ENCODE data around the gene FLYWCH2. TPM values are rescaled to one million over a fixed set of nuclear protein-coding genes. Genes with fewer than 3 reads are reported as not detected.
A peak's percentile ranks its signal among the peaks of the same experiment; 100 is the strongest.

The FLYWCH2 gene
- total and polyA plus RNA-seq, 2 of the 13 experiments (the other 11 are each of a cell fraction or from before 2014, with no cell fraction given), result 16.9 to 19.8 TPM

DNA sequence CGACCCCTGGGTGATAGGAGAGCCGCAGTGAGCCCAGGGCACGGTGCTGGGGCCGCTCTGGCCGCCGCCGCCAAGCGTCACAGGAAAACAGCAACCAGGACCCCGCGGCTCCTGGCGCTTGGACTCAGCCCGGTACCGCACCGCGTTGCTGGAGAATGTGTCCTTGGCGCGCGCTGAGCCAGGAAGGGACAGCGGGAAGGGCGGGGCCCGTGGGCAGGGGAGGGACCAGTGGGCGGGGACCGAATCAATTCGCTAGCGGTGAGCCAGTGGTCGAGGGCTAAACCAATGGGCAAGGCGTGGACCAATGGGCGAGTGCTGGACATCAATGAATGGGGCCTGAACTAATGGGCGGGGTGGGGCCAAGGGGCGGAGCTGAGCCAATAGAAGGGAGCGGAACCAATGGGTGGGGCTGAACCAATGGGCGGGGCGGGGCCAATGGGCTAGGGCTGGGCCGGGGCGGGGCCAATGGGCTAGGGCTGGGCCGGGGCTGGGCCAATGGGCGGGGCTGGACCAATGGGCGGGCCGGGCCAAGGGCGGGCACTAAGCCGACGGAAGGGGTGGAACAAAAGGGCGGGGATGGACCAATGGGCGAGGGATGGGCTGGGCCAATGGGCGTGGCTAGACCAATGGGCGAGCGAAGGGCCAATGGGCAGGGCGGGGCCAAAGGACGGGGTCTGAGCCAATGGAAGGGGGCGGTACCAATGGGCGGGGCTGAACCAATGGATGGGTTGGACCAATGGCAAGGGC lies 22.4 kb downstream of the FLYWCH2 start (continued):
- TF ChIP-seq ATRX (CRISPR knock-in tag; IDR thresholded peaks at IDR 0.05; ENCODE audit: borderline replicate concordance) (no peak), KDM6A (CRISPR knock-in tag; IDR thresholded peaks at IDR 0.05; ENCODE audit: low read depth) (no peak), SIX1 (CRISPR knock-in tag; IDR thresholded peaks at IDR 0.05; ENCODE audit: borderline replicate concordance) (no peak), ZBTB3 (CRISPR knock-in tag; IDR thresholded peaks at IDR 0.05; ENCODE audit: borderline replicate concordance, low read depth) (no peak), CENPX (CRISPR knock-in tag; IDR thresholded peaks at IDR 0.05) (no peak), KAT8 (CRISPR knock-in tag; IDR thresholded peaks at IDR 0.05) (peak; percentile 69), ESRRA (CRISPR knock-in tag; IDR thresholded peaks at IDR 0.05; ENCODE audit: low read depth) (peak; percentile 83; the same call in 1 of the 2 replicates), FOXJ3 (CRISPR knock-in tag; IDR thresholded peaks at IDR 0.05; ENCODE audit: borderline replicate concordance) (0 out of 2 replicates have a peak, but pooled peaks have one; percentile 30), CEBPG (CRISPR knock-in tag; IDR thresholded peaks at IDR 0.05) (peak; percentile 36; the same call in 1 of the 2 replicates), AHR (CRISPR knock-in tag; IDR thresholded peaks at IDR 0.05) (peak; percentile 43; the same call in 1 of the 2 replicates), ZZZ3 (CRISPR knock-in tag; IDR thresholded peaks at IDR 0.05; ENCODE audit: borderline replicate concordance) (no peak), NFE2L1 (CRISPR knock-in tag; IDR thresholded peaks at IDR 0.05; ENCODE audit: borderline replicate concordance) (no peak), FOXK2 (IDR thresholded peaks at IDR 0.05) (no peak), MEIS2 (CRISPR knock-in tag; IDR thresholded peaks at IDR 0.05) (peak; percentile 55; the same call in 1 of the 2 replicates), ARNT2 (CRISPR knock-in tag; IDR thresholded peaks at IDR 0.05; ENCODE audit: low read depth) (peak; percentile 75), HNF4G (IDR thresholded peaks at IDR 0.05; ENCODE audit: borderline replicate concordance, low read depth, low read length) (no peak), HNF4G (CRISPR knock-in tag; IDR thresholded peaks at IDR 0.05; ENCODE audit: borderline replicate concordance, low read depth) (peak; percentile 61; the same call in 1 of the 2 replicates)
- TF ChIP-seq, protein P1, sequence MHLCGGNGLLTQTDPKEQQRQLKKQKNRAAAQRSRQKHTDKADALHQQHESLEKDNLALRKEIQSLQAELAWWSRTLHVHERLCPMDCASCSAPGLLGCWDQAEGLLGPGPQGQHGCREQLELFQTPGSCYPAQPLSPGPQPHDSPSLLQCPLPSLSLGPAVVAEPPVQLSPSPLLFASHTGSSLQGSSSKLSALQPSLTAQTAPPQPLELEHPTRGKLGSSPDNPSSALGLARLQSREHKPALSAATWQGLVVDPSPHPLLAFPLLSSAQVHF (CRISPR knock-in tag; IDR thresholded peaks at IDR 0.05), result peak; percentile 84; the same call in 1 of the 2 replicates
- TF ChIP-seq, protein P2, sequence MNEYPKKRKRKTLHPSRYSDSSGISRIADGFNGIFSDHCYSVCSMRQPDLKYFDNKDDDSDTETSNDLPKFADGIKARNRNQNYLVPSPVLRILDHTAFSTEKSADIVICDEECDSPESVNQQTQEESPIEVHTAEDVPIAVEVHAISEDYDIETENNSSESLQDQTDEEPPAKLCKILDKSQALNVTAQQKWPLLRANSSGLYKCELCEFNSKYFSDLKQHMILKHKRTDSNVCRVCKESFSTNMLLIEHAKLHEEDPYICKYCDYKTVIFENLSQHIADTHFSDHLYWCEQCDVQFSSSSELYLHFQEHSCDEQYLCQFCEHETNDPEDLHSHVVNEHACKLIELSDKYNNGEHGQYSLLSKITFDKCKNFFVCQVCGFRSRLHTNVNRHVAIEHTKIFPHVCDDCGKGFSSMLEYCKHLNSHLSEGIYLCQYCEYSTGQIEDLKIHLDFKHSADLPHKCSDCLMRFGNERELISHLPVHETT (CRISPR knock-in tag; conservative IDR thresholded peaks at IDR 0.05), result peak; percentile 59; the same call in 1 of the 2 replicates
- TF ChIP-seq, protein P3, sequence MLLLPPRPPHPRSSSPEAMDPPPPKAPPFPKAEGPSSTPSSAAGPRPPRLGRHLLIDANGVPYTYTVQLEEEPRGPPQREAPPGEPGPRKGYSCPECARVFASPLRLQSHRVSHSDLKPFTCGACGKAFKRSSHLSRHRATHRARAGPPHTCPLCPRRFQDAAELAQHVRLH (CRISPR knock-in tag; IDR thresholded peaks at IDR 0.05; ENCODE audit: borderline replicate concordance, low read depth), result peak; percentile 65; the same call in 1 of the 2 replicates
- TF ChIP-seq, protein P4, sequence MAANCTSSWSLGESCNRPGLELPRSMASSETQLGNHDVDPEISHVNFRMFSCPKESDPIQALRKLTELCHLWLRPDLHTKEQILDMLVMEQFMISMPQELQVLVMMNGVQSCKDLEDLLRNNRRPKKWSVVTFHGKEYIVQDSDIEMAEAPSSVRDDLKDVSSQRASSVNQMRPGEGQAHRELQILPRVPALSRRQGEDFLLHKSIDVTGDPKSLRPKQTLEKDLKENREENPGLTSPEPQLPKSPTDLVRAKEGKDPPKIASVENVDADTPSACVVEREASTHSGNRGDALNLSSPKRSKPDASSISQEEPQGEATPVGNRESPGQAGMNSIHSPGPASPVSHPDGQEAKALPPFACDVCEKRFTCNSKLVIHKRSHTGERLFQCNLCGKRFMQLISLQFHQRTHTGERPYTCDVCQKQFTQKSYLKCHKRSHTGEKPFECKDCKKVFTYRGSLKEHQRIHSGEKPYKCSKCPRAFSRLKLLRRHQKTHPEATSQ (CRISPR knock-in tag; IDR thresholded peaks at IDR 0.05; ENCODE audit: borderline replicate concordance), result no peak
- TF ChIP-seq, protein P5, sequence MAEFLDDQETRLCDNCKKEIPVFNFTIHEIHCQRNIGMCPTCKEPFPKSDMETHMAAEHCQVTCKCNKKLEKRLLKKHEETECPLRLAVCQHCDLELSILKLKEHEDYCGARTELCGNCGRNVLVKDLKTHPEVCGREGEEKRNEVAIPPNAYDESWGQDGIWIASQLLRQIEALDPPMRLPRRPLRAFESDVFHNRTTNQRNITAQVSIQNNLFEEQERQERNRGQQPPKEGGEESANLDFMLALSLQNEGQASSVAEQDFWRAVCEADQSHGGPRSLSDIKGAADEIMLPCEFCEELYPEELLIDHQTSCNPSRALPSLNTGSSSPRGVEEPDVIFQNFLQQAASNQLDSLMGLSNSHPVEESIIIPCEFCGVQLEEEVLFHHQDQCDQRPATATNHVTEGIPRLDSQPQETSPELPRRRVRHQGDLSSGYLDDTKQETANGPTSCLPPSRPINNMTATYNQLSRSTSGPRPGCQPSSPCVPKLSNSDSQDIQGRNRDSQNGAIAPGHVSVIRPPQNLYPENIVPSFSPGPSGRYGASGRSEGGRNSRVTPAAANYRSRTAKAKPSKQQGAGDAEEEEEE (CRISPR knock-in tag; IDR thresholded peaks at IDR 0.05; ENCODE audit: borderline replicate concordance), result no peak
- TF ChIP-seq, protein P6, sequence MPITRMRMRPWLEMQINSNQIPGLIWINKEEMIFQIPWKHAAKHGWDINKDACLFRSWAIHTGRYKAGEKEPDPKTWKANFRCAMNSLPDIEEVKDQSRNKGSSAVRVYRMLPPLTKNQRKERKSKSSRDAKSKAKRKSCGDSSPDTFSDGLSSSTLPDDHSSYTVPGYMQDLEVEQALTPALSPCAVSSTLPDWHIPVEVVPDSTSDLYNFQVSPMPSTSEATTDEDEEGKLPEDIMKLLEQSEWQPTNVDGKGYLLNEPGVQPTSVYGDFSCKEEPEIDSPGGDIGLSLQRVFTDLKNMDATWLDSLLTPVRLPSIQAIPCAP (CRISPR knock-in tag; IDR thresholded peaks at IDR 0.05; ENCODE audit: low read depth), result no peak

Data from HepG2 (cell line).